PC-3 (cell line): Measurements from ENCODE around the gene GHRL. TPM values are rescaled to one million over a fixed set of nuclear protein-coding genes. Genes with fewer than 3 reads are reported as not detected.

ENCODE experiments used
- ATAC-seq: fragments of 200-7000 bp; cut with Tn5 transposase; 2 replicates; pipeline ENCODE4 v1.9.1; 2020; ENCODE audit warnings: mild to moderate bottlenecking, moderate library complexity
- BruUV-seq: library from RNA; stranded (reverse); fragments of 400-500 nt; replicated peaks from 2 replicates; lab custom pipeline; 2021; lab: Mats Ljungman, UMichigan
- CTCF ChIA-PET: fragments of 300-600 bp; sonication (Branson Sonifier 250); formaldehyde crosslinking; loops from one replicate; lab custom pipeline; 2022; ENCODE audit warnings: antibody characterized with exemption; lab: Charles Lee
- POLR2A ChIA-PET: fragments of 300-600 bp; sonication (Branson Sonifier 250); formaldehyde crosslinking; loops from one replicate; lab custom pipeline; 2022; ENCODE audit warnings: antibody characterized with exemption; ENCODE audit not compliant: unreplicated experiment; lab: Charles Lee
- DNase-seq: peaks from one replicate; pipeline ENCODE4 v3.0.0-alpha.2; 2015
- H2AFZ ChIP-seq: fragments of 300-600 bp; sonication (generic); 2 replicates; pipeline ENCODE4 v1.6.0; 2016; ENCODE audit warnings: antibody characterized with exemption, low read length
- H3F3A ChIP-seq: fragments of 300-600 bp; sonication (generic); one replicate; pipeline ENCODE4 v1.6.0; 2017; ENCODE audit warnings: antibody characterized with exemption, low read length, control low read depth, mild to moderate bottlenecking; ENCODE audit not compliant: unreplicated experiment
- H3K27ac ChIP-seq: fragments of 300-600 bp; sonication (generic); 2 replicates; pipeline ENCODE4 v1.5.1; 2016; ENCODE audit warnings: mild to moderate bottlenecking, low read length
- H3K27me3 ChIP-seq: fragments of 300-600 bp; sonication (generic); 2 replicates; pipeline ENCODE4 v1.6.1; 2016; ENCODE audit warnings: low read length, mixed read lengths
- H3K36me3 ChIP-seq: fragments of 300-600 bp; sonication (generic); 2 replicates; pipeline ENCODE4 v1.6.1; 2016; ENCODE audit warnings: low read depth, mixed run types, low read length, mixed read lengths
- H3K4me1 ChIP-seq: fragments of 300-600 bp; sonication (generic); 2 replicates; pipeline ENCODE4 v1.5.1; 2016; ENCODE audit warnings: low read length; ENCODE audit not compliant: insufficient read depth
- H3K4me2 ChIP-seq: fragments of 300-600 bp; sonication (generic); 2 replicates; pipeline ENCODE4 v1.6.0; 2016; ENCODE audit warnings: low read length
- H3K4me3 ChIP-seq: fragments of 300-600 bp; sonication (generic); 2 replicates; pipeline ENCODE4 v1.5.1; 2016; ENCODE audit warnings: mild to moderate bottlenecking, low read length, mixed read lengths
- H3K79me2 ChIP-seq: fragments of 300-600 bp; sonication (generic); 2 replicates; pipeline ENCODE4 v1.6.1; 2017; ENCODE audit warnings: low read length, mixed read lengths
- H3K9ac ChIP-seq: fragments of 300-600 bp; sonication (generic); 2 replicates; pipeline ENCODE4 v1.6.0; 2016; ENCODE audit warnings: mild to moderate bottlenecking, low read length
- H3K9me2 ChIP-seq: fragments of 300-600 bp; sonication (generic); replicated peaks from 2 replicates; pipeline ENCODE4 v1.6.1; 2016; ENCODE audit warnings: mixed run types, low read length, mixed read lengths
- H3K9me3 ChIP-seq: fragments of 300-600 bp; sonication (generic); 2 replicates; pipeline ENCODE4 v1.6.1; 2016; ENCODE audit warnings: low read length, mixed read lengths
- H4K20me1 ChIP-seq: fragments of 300-600 bp; sonication (generic); 2 replicates; pipeline ENCODE4 v1.6.1; 2016; ENCODE audit warnings: low read length, mixed read lengths
- EZH2 ChIP-seq: fragments of 300-600 bp; sonication (generic); IDR thresholded peaks from one replicate; pipeline ENCODE4 v1.6.1; 2017; ENCODE audit warnings: antibody characterized with exemption, mild to moderate bottlenecking, low read length; ENCODE audit not compliant: unreplicated experiment
- EZH2phosphoT487 ChIP-seq: fragments of 300-600 bp; sonication (generic); IDR thresholded peaks from 2 replicates; pipeline ENCODE4 v1.6.1; 2018; ENCODE audit warnings: mild to moderate bottlenecking, antibody characterized with exemption, low read length, borderline replicate concordance
- intact Hi-C: fragments of 100-400 bp; cut with micrococcal nuclease; formaldehyde crosslinking; loops from 2 replicates; pipeline ENCODE4 v1.9.0; 2023
- total RNA-seq: library from RNA; depleted of rRNA; stranded (reverse); fragments of >200 nt; gene quantifications from 2 replicates; pipeline ENCODE4 v1.2.3, GENCODE V29; 2014
- TF ChIP-seq, protein P1 (sequence below): fragments of 300-600 bp; sonication (generic); conservative IDR thresholded peaks from 2 replicates; pipeline ENCODE4 v1.5.1; 2017; ENCODE audit warnings: antibody characterized with exemption, low read depth, mild to moderate bottlenecking, low read length

The GHRL gene
- total RNA-seq, 1 experiment from 2014 or later = not detected

GRCh38 chr3:10322352-10322710 lies 29.6 kb upstream of the GHRL start:
- Histone ChIP-seq H3K9me3 (no peaks in the 10 kb centered on the region), H3K36me3 (peaks cover 17% of the 10 kb centered on the region), H3K9ac (no peak overlapping the region), H3F3A (no peaks in the 10 kb centered on the region), H2AFZ (no peak overlapping the region), H4K20me1 (peaks cover 15% of the 10 kb centered on the region; the same call in 1 of the 2 replicates), H3K4me3 (no peak overlapping the region), H3K79me2 (peaks cover 32% of the 10 kb centered on the region), H3K9me2 (no peaks in the 10 kb centered on the region), H3K27ac (no peak overlapping the region), H3K4me1 (no peaks in the 10 kb centered on the region; the same call in 1 of the 2 replicates), H3K4me2 (no peak overlapping the region), H3K27me3 (peaks cover 30% of the 10 kb centered on the region)
- no TSS peak for BruUV-seq
- CTCF ChIA-PET = no interaction called here
- ATAC-seq (no peak), DNase-seq (peak; percentile 63)
- POLR2A ChIA-PET = no interaction called here
- TF ChIP-seq, protein P1, sequence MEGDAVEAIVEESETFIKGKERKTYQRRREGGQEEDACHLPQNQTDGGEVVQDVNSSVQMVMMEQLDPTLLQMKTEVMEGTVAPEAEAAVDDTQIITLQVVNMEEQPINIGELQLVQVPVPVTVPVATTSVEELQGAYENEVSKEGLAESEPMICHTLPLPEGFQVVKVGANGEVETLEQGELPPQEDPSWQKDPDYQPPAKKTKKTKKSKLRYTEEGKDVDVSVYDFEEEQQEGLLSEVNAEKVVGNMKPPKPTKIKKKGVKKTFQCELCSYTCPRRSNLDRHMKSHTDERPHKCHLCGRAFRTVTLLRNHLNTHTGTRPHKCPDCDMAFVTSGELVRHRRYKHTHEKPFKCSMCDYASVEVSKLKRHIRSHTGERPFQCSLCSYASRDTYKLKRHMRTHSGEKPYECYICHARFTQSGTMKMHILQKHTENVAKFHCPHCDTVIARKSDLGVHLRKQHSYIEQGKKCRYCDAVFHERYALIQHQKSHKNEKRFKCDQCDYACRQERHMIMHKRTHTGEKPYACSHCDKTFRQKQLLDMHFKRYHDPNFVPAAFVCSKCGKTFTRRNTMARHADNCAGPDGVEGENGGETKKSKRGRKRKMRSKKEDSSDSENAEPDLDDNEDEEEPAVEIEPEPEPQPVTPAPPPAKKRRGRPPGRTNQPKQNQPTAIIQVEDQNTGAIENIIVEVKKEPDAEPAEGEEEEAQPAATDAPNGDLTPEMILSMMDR = peak; percentile 63
- TF ChIP-seq EZH2phosphoT487 = no peak
- intact Hi-C loops = no loop called here

- no peak for ATAC-seq
- no peaks in the 10 kb centered on the region for H3F3A ChIP-seq
- H3K9me2 ChIP-seq = no peaks in the 10 kb centered on the region
- no peak overlapping the region for H3K4me2 ChIP-seq
- H3K9ac ChIP-seq = no peak overlapping the region
- intact Hi-C loops = no loop called here
- peaks cover 15% of the 10 kb centered on the region; the same call in 1 of the 2 replicates for H4K20me1 ChIP-seq
- peaks cover 32% of the 10 kb centered on the region for H3K79me2 ChIP-seq
- H3K27me3 ChIP-seq = peaks cover 24% of the 10 kb centered on the region
- H3K4me1 ChIP-seq = no peaks in the 10 kb centered on the region; the same call in 1 of the 2 replicates
- DNase-seq = no peak
- CTCF ChIA-PET = no interaction called here
- BruUV-seq = TSS peak; percentile 26
- POLR2A ChIA-PET = no interaction called here
- H2AFZ ChIP-seq = peak overlapping the region; percentile 50; the same call in 1 of the 2 replicates
- no peaks in the 10 kb centered on the region for H3K9me3 ChIP-seq
- H3K27ac ChIP-seq = no peak overlapping the region
- TF ChIP-seq EZH2 (no peak), EZH2phosphoT487 (no peak)
- TF ChIP-seq, protein P1 = no peak
- H3K36me3 ChIP-seq = peaks cover 22% of the 10 kb centered on the region
- H3K4me3 ChIP-seq = no peak overlapping the region
Measured at GRCh38 chr3:10321630-10322351, 29.0 kb upstream of the GHRL start.

DNA sequence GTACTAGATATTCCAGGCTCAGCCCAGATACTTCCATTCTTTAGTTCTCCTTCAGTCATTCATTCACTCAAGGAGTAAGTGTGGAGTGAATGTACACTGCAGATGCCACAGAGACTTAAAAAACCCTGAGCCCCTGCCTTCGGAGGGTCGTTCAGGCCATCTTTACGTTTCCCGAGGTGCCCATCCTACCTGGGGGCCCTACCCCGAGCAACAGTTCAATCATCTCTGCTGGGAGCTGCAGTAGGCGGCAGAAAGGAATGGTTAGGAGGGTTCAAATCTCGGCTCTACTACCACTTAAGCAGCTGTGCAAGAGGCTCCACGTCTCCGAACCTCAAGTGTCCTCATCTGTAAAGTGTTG lies 27.6 kb upstream of the GHRL start:
- peak; percentile 3; the same call in 1 of the 2 replicates for ATAC-seq
- H3K9ac ChIP-seq = peak overlapping the region; percentile 96
- ChIA-PET POLR2A (interaction anchor here (0.5 to 0.6 kb wide), 5 partner anchors 16 to 1318 kb away, joined by 3 to 7 read pairs (median 3); no protein-coding TSS in a partner anchor), CTCF (no interaction called here)
- peak overlapping the region; percentile 50 for H2AFZ ChIP-seq
- peaks cover 32% of the 10 kb centered on the region for H3K79me2 ChIP-seq
- intact Hi-C loops = no loop called here
- TSS peak; percentile 15 for BruUV-seq
- peaks cover 32% of the 10 kb centered on the region for H3K36me3 ChIP-seq
- no peak for DNase-seq
- H3K9me3 ChIP-seq = no peaks in the 10 kb centered on the region
- H3K9me2 ChIP-seq = no peaks in the 10 kb centered on the region
- H3K4me3 ChIP-seq = peak overlapping the region; percentile 87
- no peaks in the 10 kb centered on the region; the same call in 1 of the 2 replicates for H3K4me1 ChIP-seq
- no peaks in the 10 kb centered on the region for H3F3A ChIP-seq
- peak overlapping the region; percentile 38 for H3K27ac ChIP-seq
- peaks cover 9% of the 10 kb centered on the region; the same call in 1 of the 2 replicates for H3K27me3 ChIP-seq
- TF ChIP-seq EZH2 (no peak), EZH2phosphoT487 (no peak)
- TF ChIP-seq, protein P1 = no peak
- peaks cover 15% of the 10 kb centered on the region; the same call in 1 of the 2 replicates for H4K20me1 ChIP-seq
- peak overlapping the region; percentile 92 for H3K4me2 ChIP-seq
